Fibroblast of villous mesenchyme (primary cell): ENCODE measurements around the gene BAMBI. TPM values are rescaled to one million over a fixed set of nuclear protein-coding genes. Genes with fewer than 3 reads are reported as not detected.

ENCODE experiments used
- DNase-seq: peaks from one replicate; pipeline ENCODE4 v3.0.0-alpha.2; 2010; ENCODE audit warnings: low read depth
- H3K4me3 ChIP-seq: 2 replicates; pipeline ENCODE4 v1.5.1; 2011; ENCODE audit warnings: low read depth, mild to moderate bottlenecking, low read length
- CTCF ChIP-seq: IDR thresholded peaks from 2 replicates; pipeline ENCODE4 v1.5.1; 2012; ENCODE audit warnings: low read depth, mild to moderate bottlenecking, low read length; ENCODE audit not compliant: insufficient read depth
- total RNA-seq: library from RNA; depleted of rRNA; stranded (reverse); fragments of >200 nt; gene quantifications from 2 replicates; pipeline ENCODE4 v1.2.3, GENCODE V29; 2012

BAMBI gene
- total RNA-seq, 1 donor, result 25.9 TPM

GRCh38 chr10:28709001-28709710 is 31.8 kb downstream of the BAMBI start:
- no peak overlapping the region for H3K4me3 ChIP-seq
- no peak for TF ChIP-seq CTCF
- DNase-seq, result no peak

GRCh38 chr10:28710202-28710886 is 33.0 kb downstream of the BAMBI start:
- H3K4me3 ChIP-seq, result no peak overlapping the region
- no peak for DNase-seq
- no peak for TF ChIP-seq CTCF

- H3K4me3 ChIP-seq, result no peak overlapping the region
- DNase-seq, result no peak
- TF ChIP-seq CTCF, result no peak
These were observed 33.7 kb downstream of the BAMBI start for GRCh38 chr10:28711041-28711440.

- no peak overlapping the region for H3K4me3 ChIP-seq
These were observed 34.5 kb downstream of the BAMBI start for GRCh38 chr10:28711776-28712175.

GRCh38 chr10:28713626-28714352 is 36.5 kb downstream of the BAMBI start:
- H3K4me3 ChIP-seq, result no peak overlapping the region
- no peak for DNase-seq
- TF ChIP-seq CTCF, result no peak

More at GRCh38 chr10:28711776-28712175, 34.5 kb downstream of the BAMBI start:
- DNase-seq, result no peak
- TF ChIP-seq CTCF, result no peak

GRCh38 chr10:28714401-28715053 is 37.2 kb downstream of the BAMBI start:
- H3K4me3 ChIP-seq, result no peak overlapping the region
- DNase-seq, result peak; percentile 57
- no peak for TF ChIP-seq CTCF
